HG03571 (cell line): ENCODE measurements around the gene SH2D7.

Experiments
- ATAC-seq: cut with Tn5 transposase; IDR thresholded peaks from one replicate; pipeline ENCODE4 v1.9.1; 2021; ENCODE audit not compliant: unreplicated experiment

The SH2D7 gene

GRCh38 chr15:78092261-78093041, at the start of gene SH2D7:
SH2D7 (plus strand) TSS chr15:78092561; CDS start chr15:78092585, 24 bp downstream.
- no peak for ATAC-seq

- ATAC-seq, result no peak
Observed at GRCh38 chr15:78044407-78045155, 47.8 kb upstream of the SH2D7 start.

- ATAC-seq, result no peak
Observed at GRCh38 chr15:78045189-78045588, 47.2 kb upstream of the SH2D7 start.

GRCh38 chr15:78046796-78047341, 45.5 kb upstream of the SH2D7 start:
- no peak for ATAC-seq

- ATAC-seq, result no peak
Observed at GRCh38 chr15:78047761-78048627, 44.4 kb upstream of the SH2D7 start.

- no peak for ATAC-seq
Observed at GRCh38 chr15:78048628-78048920, 43.8 kb upstream of the SH2D7 start.

- ATAC-seq, result peak; percentile 72
Observed at GRCh38 chr15:78049691-78050440, 42.5 kb upstream of the SH2D7 start.

GRCh38 chr15:78050441-78050809, 41.9 kb upstream of the SH2D7 start:
- peak; percentile 23 for ATAC-seq

- ATAC-seq, result no peak
Observed at GRCh38 chr15:78050826-78051225, 41.5 kb upstream of the SH2D7 start.

- no peak for ATAC-seq
Observed at GRCh38 chr15:78051596-78051995, 40.8 kb upstream of the SH2D7 start.

GRCh38 chr15:78052001-78052401, 40.4 kb upstream of the SH2D7 start:
- no peak for ATAC-seq

- ATAC-seq, result no peak
Observed at GRCh38 chr15:78052545-78052944, 39.8 kb upstream of the SH2D7 start.

GRCh38 chr15:78054518-78054917, 37.8 kb upstream of the SH2D7 start:
- ATAC-seq, result no peak

GRCh38 chr15:78054966-78055365, 37.4 kb upstream of the SH2D7 start:
- no peak for ATAC-seq

GRCh38 chr15:78055919-78056713, 36.2 kb upstream of the SH2D7 start:
- no peak for ATAC-seq

- ATAC-seq, result no peak
Observed at GRCh38 chr15:78056714-78057269, 35.6 kb upstream of the SH2D7 start.

GRCh38 chr15:78057803-78058202, 34.6 kb upstream of the SH2D7 start:
- ATAC-seq, result no peak

GRCh38 chr15:78058401-78058935, 33.9 kb upstream of the SH2D7 start:
- ATAC-seq, result no peak

GRCh38 chr15:78059110-78059839, 33.1 kb upstream of the SH2D7 start:
- ATAC-seq, result no peak
